ENCODE measurements around the gene JARID2.

GRCh38 chr6:15436451-15436850 is 190.6 kb downstream of the JARID2 start:
- TF ChIP-seq CTCF (IDR thresholded peaks at IDR 0.05; ENCODE audit: insufficient read depth, low read length, poor library complexity, severe bottlenecking) (no peak), EZH2phosphoT487 (conservative IDR thresholded peaks at IDR 0.05; ENCODE audit: low read length) (no peak)

All from SU-DHL-6 (cell line).